Epidermal melanocyte (primary cell): Measurements from ENCODE around the gene ZNHIT1.
"Not testable (repeated sequence)": the region's sequence is repeated elsewhere in the genome, so short reads cannot be mapped to it uniquely, and the experiment has no call there.

Experiments used
- DNase-seq: peaks from one replicate; pipeline ENCODE4 v3.0.0; 2011; ENCODE audit warnings: low spot score; ENCODE audit not compliant: insufficient read length

Gene ZNHIT1

GRCh38 chr7:101240226-101241014 is 22.5 kb downstream of the ZNHIT1 start:
- no peak for DNase-seq

GRCh38 chr7:101241015-101241363 is 23.0 kb downstream of the ZNHIT1 start:
- DNase-seq = no peak

- DNase-seq = no peak
These were observed 23.7 kb downstream of the ZNHIT1 start for GRCh38 chr7:101241443-101242349.

- peak; percentile 71 for DNase-seq
These were observed 25.8 kb downstream of the ZNHIT1 start for GRCh38 chr7:101243646-101244374.

- peak; percentile 74 for DNase-seq
These were observed 26.6 kb downstream of the ZNHIT1 start, which contains the start of gene FIS1 for GRCh38 chr7:101244375-101245146. TSS of gene FIS1 (minus strand) at chr7:101245081. CDS start at chr7:101245004, 77 bp downstream.

GRCh38 chr7:101245147-101245668 is 27.2 kb downstream of the ZNHIT1 start:
- no peak for DNase-seq

GRCh38 chr7:101248276-101248675 is 30.3 kb downstream of the ZNHIT1 start:
- no peak for DNase-seq

- no peak for DNase-seq
These were observed 32.4 kb downstream of the ZNHIT1 start for GRCh38 chr7:101250324-101250723.

- DNase-seq = peak; percentile 94
These were observed 34.1 kb downstream of the ZNHIT1 start for GRCh38 chr7:101251871-101252659.

- not testable (repeated sequence) for DNase-seq
These were observed 35.2 kb downstream of the ZNHIT1 start for GRCh38 chr7:101253199-101253598.

- DNase-seq = no peak
These were observed 37.8 kb downstream of the ZNHIT1 start for GRCh38 chr7:101255796-101256195.

GRCh38 chr7:101258243-101258731 is 40.3 kb downstream of the ZNHIT1 start:
- DNase-seq = peak; percentile 28

GRCh38 chr7:101264102-101264706 is 46.2 kb downstream of the ZNHIT1 start:
- not testable (repeated sequence) for DNase-seq

GRCh38 chr7:101265622-101266516 is 47.9 kb downstream of the ZNHIT1 start:
- DNase-seq = no peak

- DNase-seq = no peak
These were observed 51.7 kb downstream of the ZNHIT1 start for GRCh38 chr7:101269664-101270063.

GRCh38 chr7:101271021-101271420 is 53.1 kb downstream of the ZNHIT1 start:
- no peak for DNase-seq

- DNase-seq = no peak
These were observed 55.2 kb downstream of the ZNHIT1 start for GRCh38 chr7:101273206-101273605.
